Measurements from ENCODE around the gene MECP2.

The MECP2 gene

GRCh38 chrX:153973127-153974002 lies 124.2 kb downstream of the MECP2 start:
- Histone ChIP-seq H3K27me3 (ENCODE audit: control insufficient read depth, insufficient read depth, low read length) (no peaks in the 10 kb centered on the region), H3K36me3 (ENCODE audit: control insufficient read depth, insufficient read depth, low read length) (no peaks in the 10 kb centered on the region), H3K9me3 (ENCODE audit: control insufficient read depth, insufficient read depth, low read length) (peaks cover 6% of the 10 kb centered on the region), H3K4me1 (ENCODE audit: control insufficient read depth, insufficient read depth, low read length) (peaks cover 3% of the 10 kb centered on the region), H3K9ac (ENCODE audit: low read depth, low read length) (peak overlapping the region; percentile 74), H3K4me3 (ENCODE audit: low read depth, low read length) (peak overlapping the region; percentile 48)

GRCh38 chrX:153972368-153973126 lies 125.0 kb downstream of the MECP2 start, which contains the start of gene TMEM187:
TSS of gene TMEM187 (plus strand) at chrX:153972754. CDS start at chrX:153982063, 9,309 bp downstream.
- Histone ChIP-seq H3K27me3 (ENCODE audit: control insufficient read depth, insufficient read depth, low read length) (no peaks in the 10 kb centered on the region), H3K36me3 (ENCODE audit: control insufficient read depth, insufficient read depth, low read length) (no peaks in the 10 kb centered on the region), H3K4me3 (ENCODE audit: low read depth, low read length) (peak within 1 kb of the TSS; percentile 95), H3K9ac (ENCODE audit: low read depth, low read length) (peak within 1 kb of the TSS; percentile 98), H3K4me1 (ENCODE audit: control insufficient read depth, insufficient read depth, low read length) (peaks cover 3% of the 10 kb centered on the region), H3K9me3 (ENCODE audit: control insufficient read depth, insufficient read depth, low read length) (peaks cover 8% of the 10 kb centered on the region)
